ENCODE results near the gene DGKI.

DNA sequence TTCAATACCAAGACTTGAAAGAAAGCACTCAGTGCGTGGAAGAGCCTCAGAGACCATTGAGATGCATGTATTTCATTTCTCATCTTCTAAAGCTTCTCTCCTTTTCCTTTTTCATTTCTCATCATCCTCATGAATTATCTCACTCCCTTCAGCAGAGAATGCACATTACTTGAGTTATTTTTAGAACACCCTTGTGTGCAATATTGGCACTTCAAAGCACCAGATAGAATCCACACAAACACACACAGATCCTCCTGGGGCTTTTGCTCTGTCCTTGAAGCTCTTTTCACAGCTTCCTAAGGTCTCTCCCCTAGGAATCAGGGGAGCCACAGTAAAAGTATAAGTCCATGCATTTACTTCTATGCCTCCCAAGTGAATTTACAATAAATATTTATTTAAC lies 18.3 kb downstream of the DGKI start:
- TF ChIP-seq, protein P1, sequence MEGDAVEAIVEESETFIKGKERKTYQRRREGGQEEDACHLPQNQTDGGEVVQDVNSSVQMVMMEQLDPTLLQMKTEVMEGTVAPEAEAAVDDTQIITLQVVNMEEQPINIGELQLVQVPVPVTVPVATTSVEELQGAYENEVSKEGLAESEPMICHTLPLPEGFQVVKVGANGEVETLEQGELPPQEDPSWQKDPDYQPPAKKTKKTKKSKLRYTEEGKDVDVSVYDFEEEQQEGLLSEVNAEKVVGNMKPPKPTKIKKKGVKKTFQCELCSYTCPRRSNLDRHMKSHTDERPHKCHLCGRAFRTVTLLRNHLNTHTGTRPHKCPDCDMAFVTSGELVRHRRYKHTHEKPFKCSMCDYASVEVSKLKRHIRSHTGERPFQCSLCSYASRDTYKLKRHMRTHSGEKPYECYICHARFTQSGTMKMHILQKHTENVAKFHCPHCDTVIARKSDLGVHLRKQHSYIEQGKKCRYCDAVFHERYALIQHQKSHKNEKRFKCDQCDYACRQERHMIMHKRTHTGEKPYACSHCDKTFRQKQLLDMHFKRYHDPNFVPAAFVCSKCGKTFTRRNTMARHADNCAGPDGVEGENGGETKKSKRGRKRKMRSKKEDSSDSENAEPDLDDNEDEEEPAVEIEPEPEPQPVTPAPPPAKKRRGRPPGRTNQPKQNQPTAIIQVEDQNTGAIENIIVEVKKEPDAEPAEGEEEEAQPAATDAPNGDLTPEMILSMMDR (IDR thresholded peaks at IDR 0.05; ENCODE audit: low read depth, low read length): no peak
- TF ChIP-seq EZH2phosphoT487 (IDR thresholded peaks at IDR 0.05; ENCODE audit: low read depth): no peak
